Measurements from ENCODE around the gene LILRA1. TPM values are rescaled to one million over a fixed set of nuclear protein-coding genes. Genes with fewer than 3 reads are reported as not detected.
"Not testable (repeated sequence)": the region's sequence is repeated elsewhere in the genome, so short reads cannot be mapped to it uniquely, and the experiment has no call there.

Gene LILRA1
- total RNA-seq, 1 experiment from 2014 or later, result not detected

- CTCF ChIA-PET, result no interaction called here
- Histone ChIP-seq H3K9me3 (ENCODE audit: low read depth, low read length, poor library complexity, severe bottlenecking) (no peaks in the 10 kb centered on the region), H3K4me1 (ENCODE audit: insufficient read depth, low read length, poor library complexity, severe bottlenecking) (no peaks in the 10 kb centered on the region), H3K36me3 (ENCODE audit: insufficient read depth, low read length, poor library complexity, severe bottlenecking) (no peaks in the 10 kb centered on the region), H3K4me3 (ENCODE audit: low read depth, low read length, poor library complexity, severe bottlenecking) (no peak overlapping the region), H3K27me3 (replicated peaks; ENCODE audit: insufficient read depth, low read depth, low read length, poor library complexity) (peaks cover 25% of the 10 kb centered on the region), H3K27ac (ENCODE audit: low read depth, low read length, poor library complexity, severe bottlenecking) (no peak overlapping the region)
- BruUV-seq (replicated peaks), result no TSS peak
- TF ChIP-seq EZH2 (IDR thresholded peaks at IDR 0.05; ENCODE audit: borderline replicate concordance, low read depth, low read length, poor library complexity, severe bottlenecking), result no peak
- TF ChIP-seq CTCF (conservative IDR thresholded peaks at IDR 0.05; ENCODE audit: low read depth, low read length), result no peak
- no peak for DNase-seq (ENCODE audit: low spot score)
- POLR2A ChIA-PET (ENCODE audit: low non-redundant PET), result no interaction called here
- intact Hi-C loops (cut with micrococcal nuclease; ENCODE audit: unreplicated experiment), result no loop called here
These were observed 32.5 kb upstream of the LILRA1 start for GRCh38 chr19:54560881-54561385.

- H3K4me3 ChIP-seq (ENCODE audit: low read depth, low read length, poor library complexity, severe bottlenecking), result no peak overlapping the region
- intact Hi-C loops (cut with micrococcal nuclease; ENCODE audit: unreplicated experiment), result no loop called here
- H3K27ac ChIP-seq (ENCODE audit: low read depth, low read length, poor library complexity, severe bottlenecking), result no peak overlapping the region
- no peaks in the 10 kb centered on the region for H3K9me3 ChIP-seq (ENCODE audit: low read depth, low read length, poor library complexity, severe bottlenecking)
- H3K4me1 ChIP-seq (ENCODE audit: insufficient read depth, low read length, poor library complexity, severe bottlenecking), result no peaks in the 10 kb centered on the region
- no TSS peak for BruUV-seq (replicated peaks)
- TF ChIP-seq EZH2 (IDR thresholded peaks at IDR 0.05; ENCODE audit: borderline replicate concordance, low read depth, low read length, poor library complexity, severe bottlenecking), result no peak
- no peak for TF ChIP-seq CTCF (conservative IDR thresholded peaks at IDR 0.05; ENCODE audit: low read depth, low read length)
- H3K27me3 ChIP-seq (replicated peaks; ENCODE audit: insufficient read depth, low read depth, low read length, poor library complexity), result peaks cover 34% of the 10 kb centered on the region
- no peaks in the 10 kb centered on the region for H3K36me3 ChIP-seq (ENCODE audit: insufficient read depth, low read length, poor library complexity, severe bottlenecking)
- POLR2A ChIA-PET (ENCODE audit: low non-redundant PET), result interaction anchor here (0.7 kb wide), 1 partner anchor 152 kb away, joined by 4 read pairs; no protein-coding TSS in a partner anchor
- CTCF ChIA-PET, result no interaction called here
- no peak for DNase-seq (ENCODE audit: low spot score)
These were observed 31.6 kb upstream of the LILRA1 start for GRCh38 chr19:54561840-54562239.

- H3K27ac ChIP-seq (ENCODE audit: low read depth, low read length, poor library complexity, severe bottlenecking); BruUV-seq (replicated peaks); H3K4me3 ChIP-seq (ENCODE audit: low read depth, low read length, poor library complexity, severe bottlenecking); H3K36me3 ChIP-seq (ENCODE audit: insufficient read depth, low read length, poor library complexity, severe bottlenecking); POLR2A ChIA-PET (ENCODE audit: low non-redundant PET); DNase-seq (ENCODE audit: low spot score); CTCF ChIA-PET; H3K9me3 ChIP-seq (ENCODE audit: low read depth, low read length, poor library complexity, severe bottlenecking); intact Hi-C loops (cut with micrococcal nuclease; ENCODE audit: unreplicated experiment); H3K4me1 ChIP-seq (ENCODE audit: insufficient read depth, low read length, poor library complexity, severe bottlenecking): not testable (repeated sequence)
- peaks cover 45% of the 10 kb centered on the region for H3K27me3 ChIP-seq (replicated peaks; ENCODE audit: insufficient read depth, low read depth, low read length, poor library complexity)
These were observed 30.2 kb upstream of the LILRA1 start for GRCh38 chr19:54563206-54563605.

GRCh38 chr19:54570316-54570715 lies 23.1 kb upstream of the LILRA1 start:
- Histone ChIP-seq H3K4me3 (ENCODE audit: low read depth, low read length, poor library complexity, severe bottlenecking) (no peak overlapping the region), H3K9me3 (ENCODE audit: low read depth, low read length, poor library complexity, severe bottlenecking) (no peaks in the 10 kb centered on the region), H3K27ac (ENCODE audit: low read depth, low read length, poor library complexity, severe bottlenecking) (no peak overlapping the region), H3K27me3 (replicated peaks; ENCODE audit: insufficient read depth, low read depth, low read length, poor library complexity) (peaks cover 63% of the 10 kb centered on the region), H3K36me3 (ENCODE audit: insufficient read depth, low read length, poor library complexity, severe bottlenecking) (no peaks in the 10 kb centered on the region), H3K4me1 (ENCODE audit: insufficient read depth, low read length, poor library complexity, severe bottlenecking) (no peaks in the 10 kb centered on the region)
- CTCF ChIA-PET, result no interaction called here
- POLR2A ChIA-PET (ENCODE audit: low non-redundant PET), result interaction anchor here (0.6 kb wide), 1 partner anchor 1115 kb away, joined by 4 read pairs; no protein-coding TSS in a partner anchor
- TF ChIP-seq CTCF (conservative IDR thresholded peaks at IDR 0.05; ENCODE audit: low read depth, low read length), result no peak
- TF ChIP-seq EZH2 (IDR thresholded peaks at IDR 0.05; ENCODE audit: borderline replicate concordance, low read depth, low read length, poor library complexity, severe bottlenecking), result no peak
- DNase-seq (ENCODE audit: low spot score), result no peak
- intact Hi-C loops (cut with micrococcal nuclease; ENCODE audit: unreplicated experiment), result no loop called here
- BruUV-seq (replicated peaks), result no TSS peak

DNA sequence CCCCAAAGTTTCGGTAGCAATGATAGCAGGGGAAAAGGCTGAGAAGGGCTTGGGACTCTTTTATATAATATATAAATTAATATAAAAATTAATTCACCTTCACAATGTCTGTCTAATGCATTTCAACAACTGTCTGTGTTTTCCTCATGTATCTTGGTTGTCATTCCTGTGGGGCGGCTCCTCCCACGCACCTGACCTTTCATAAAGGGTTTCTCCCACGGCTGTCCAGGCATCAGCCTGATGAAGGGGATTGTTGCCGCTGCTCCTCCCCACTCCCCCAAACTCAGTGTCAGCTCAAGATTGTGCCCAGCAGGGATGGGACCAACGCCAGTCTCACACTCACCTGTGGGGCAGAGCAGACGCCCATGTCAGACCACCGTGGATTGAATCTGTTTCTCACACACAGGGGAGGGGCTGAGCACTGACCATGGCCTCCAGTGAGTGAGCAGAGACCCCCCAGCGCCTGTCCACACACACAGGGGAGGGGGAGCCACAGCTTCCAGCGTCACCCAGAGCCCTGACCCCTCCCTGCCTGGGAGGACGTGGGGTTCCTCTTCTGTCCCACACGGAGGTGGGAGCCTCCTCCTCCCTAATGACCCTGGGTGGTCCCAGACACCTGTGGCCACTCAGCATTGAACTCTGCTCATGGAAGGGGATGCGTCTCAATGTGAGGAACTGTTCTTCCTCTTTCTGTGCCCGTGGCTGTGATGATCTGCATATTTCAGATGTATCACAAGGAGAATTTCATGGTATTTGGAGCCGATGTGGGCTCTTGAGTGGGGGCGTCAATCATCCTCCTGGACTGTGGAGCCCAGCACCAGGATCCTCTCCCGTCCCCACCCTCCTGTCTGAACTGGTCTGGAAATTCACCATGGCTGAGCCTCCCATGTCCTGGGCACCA lies 21.5 kb upstream of the LILRA1 start:
- H3K4me1 ChIP-seq (ENCODE audit: insufficient read depth, low read length, poor library complexity, severe bottlenecking); CTCF ChIA-PET; H3K4me3 ChIP-seq (ENCODE audit: low read depth, low read length, poor library complexity, severe bottlenecking); H3K27ac ChIP-seq (ENCODE audit: low read depth, low read length, poor library complexity, severe bottlenecking); POLR2A ChIA-PET (ENCODE audit: low non-redundant PET); BruUV-seq (replicated peaks); H3K36me3 ChIP-seq (ENCODE audit: insufficient read depth, low read length, poor library complexity, severe bottlenecking); intact Hi-C loops (cut with micrococcal nuclease; ENCODE audit: unreplicated experiment); H3K9me3 ChIP-seq (ENCODE audit: low read depth, low read length, poor library complexity, severe bottlenecking); DNase-seq (ENCODE audit: low spot score): not testable (repeated sequence)
- H3K27me3 ChIP-seq (replicated peaks; ENCODE audit: insufficient read depth, low read depth, low read length, poor library complexity), result peaks cover 47% of the 10 kb centered on the region
